ENCODE data around the gene C1QL1.
A peak's percentile ranks its signal among the peaks of the same experiment; 100 is the strongest.

The C1QL1 gene

DNA sequence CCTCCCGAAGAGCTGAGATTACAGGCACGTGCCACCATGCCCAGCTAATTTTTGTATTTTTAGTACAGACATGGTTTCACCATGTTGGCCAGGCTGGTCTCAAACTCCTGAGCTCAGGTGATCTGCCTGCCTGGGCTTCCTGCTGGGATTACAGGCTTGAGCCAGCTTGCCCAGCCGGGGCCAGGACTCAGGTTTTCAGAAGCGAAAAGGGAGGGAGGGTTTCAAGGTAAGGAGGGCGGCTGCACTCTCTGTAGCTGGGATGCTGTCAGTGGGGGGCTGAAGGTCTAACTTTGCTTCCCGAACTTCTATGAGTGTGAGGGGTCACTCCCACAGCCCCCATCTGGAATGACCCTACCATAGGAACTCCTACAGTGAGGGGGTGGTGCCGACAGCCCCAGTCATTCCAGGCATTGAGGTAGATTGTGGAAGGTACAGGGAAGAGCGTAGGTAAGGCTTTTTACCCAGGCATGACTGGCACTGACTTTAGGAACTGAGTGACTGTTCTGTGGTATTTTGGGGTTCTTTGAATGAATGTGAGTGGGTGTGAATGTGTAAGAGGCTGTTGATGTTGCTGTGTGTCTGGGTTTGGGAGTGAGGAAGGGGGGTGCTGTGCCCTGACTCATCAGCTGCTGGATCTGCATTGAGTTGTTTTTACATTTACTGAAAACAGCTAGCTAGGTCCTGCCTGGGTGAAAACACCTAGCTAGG lies 3.8 kb upstream of the C1QL1 start:
- TF ChIP-seq, protein P1, sequence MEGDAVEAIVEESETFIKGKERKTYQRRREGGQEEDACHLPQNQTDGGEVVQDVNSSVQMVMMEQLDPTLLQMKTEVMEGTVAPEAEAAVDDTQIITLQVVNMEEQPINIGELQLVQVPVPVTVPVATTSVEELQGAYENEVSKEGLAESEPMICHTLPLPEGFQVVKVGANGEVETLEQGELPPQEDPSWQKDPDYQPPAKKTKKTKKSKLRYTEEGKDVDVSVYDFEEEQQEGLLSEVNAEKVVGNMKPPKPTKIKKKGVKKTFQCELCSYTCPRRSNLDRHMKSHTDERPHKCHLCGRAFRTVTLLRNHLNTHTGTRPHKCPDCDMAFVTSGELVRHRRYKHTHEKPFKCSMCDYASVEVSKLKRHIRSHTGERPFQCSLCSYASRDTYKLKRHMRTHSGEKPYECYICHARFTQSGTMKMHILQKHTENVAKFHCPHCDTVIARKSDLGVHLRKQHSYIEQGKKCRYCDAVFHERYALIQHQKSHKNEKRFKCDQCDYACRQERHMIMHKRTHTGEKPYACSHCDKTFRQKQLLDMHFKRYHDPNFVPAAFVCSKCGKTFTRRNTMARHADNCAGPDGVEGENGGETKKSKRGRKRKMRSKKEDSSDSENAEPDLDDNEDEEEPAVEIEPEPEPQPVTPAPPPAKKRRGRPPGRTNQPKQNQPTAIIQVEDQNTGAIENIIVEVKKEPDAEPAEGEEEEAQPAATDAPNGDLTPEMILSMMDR (IDR thresholded peaks at IDR 0.05): no peak
- Histone ChIP-seq H3K36me3 (no peaks in the 10 kb centered on the region), H3K4me1 (ENCODE audit: control insufficient read depth in 1 of 2, insufficient read depth in 1 of 2, low read depth in 1 of 2, low read length in 1 of 2) (peaks cover 14 to 26% of the 10 kb centered on the region in 2 experiments), H3K27me3 (peaks cover 100% of the 10 kb centered on the region), H3K4me3 (ENCODE audit: low read depth in 1 of 2, low read length in 1 of 2) (no peak overlapping the region), H3K27ac (no peak overlapping the region), H3K9me3 (no peaks in the 10 kb centered on the region)

DNA sequence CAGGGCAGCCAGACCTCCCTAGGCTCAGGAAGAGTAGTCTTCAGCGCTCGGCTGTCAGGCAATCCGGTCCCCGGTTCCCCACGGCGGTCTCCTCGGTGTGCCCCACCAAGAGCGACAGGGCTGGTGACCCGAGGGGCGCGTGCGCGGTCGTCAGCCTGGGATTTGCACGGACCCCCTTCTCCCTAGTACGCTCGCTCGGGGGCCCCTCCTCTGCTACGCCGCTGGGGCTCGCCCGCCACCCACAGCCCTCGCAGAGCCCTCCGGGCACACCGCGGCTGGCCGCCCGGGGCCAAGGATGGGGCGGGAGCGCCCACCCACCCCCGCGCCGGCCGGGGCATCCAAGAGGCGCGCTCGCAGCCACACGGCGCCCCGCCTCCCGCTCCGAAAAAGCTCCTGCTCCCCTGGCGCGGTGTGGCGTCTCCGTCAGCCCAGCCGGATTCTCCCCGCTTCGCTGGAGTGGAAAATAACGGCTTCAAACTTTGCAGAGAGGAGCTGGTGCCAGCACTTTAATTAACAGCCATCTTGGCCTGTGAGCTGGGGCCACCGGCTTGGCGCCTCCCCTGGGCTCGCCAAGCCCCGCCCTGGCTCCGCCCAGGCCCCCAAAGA lies 2.1 kb upstream of the C1QL1 start:
- Histone ChIP-seq H3K4me3 (ENCODE audit: low read depth in 1 of 2, low read length in 1 of 2) (no peak overlapping the region), H3K27ac (no peak overlapping the region), H3K4me1 (ENCODE audit: control insufficient read depth in 1 of 2, insufficient read depth in 1 of 2, low read depth in 1 of 2, low read length in 1 of 2) (peaks cover 29 to 42% of the 10 kb centered on the region in 2 experiments), H3K27me3 (peaks cover 100% of the 10 kb centered on the region), H3K9me3 (no peaks in the 10 kb centered on the region), H3K36me3 (no peaks in the 10 kb centered on the region)
- TF ChIP-seq, protein P1 (IDR thresholded peaks at IDR 0.05): no peak

DNA sequence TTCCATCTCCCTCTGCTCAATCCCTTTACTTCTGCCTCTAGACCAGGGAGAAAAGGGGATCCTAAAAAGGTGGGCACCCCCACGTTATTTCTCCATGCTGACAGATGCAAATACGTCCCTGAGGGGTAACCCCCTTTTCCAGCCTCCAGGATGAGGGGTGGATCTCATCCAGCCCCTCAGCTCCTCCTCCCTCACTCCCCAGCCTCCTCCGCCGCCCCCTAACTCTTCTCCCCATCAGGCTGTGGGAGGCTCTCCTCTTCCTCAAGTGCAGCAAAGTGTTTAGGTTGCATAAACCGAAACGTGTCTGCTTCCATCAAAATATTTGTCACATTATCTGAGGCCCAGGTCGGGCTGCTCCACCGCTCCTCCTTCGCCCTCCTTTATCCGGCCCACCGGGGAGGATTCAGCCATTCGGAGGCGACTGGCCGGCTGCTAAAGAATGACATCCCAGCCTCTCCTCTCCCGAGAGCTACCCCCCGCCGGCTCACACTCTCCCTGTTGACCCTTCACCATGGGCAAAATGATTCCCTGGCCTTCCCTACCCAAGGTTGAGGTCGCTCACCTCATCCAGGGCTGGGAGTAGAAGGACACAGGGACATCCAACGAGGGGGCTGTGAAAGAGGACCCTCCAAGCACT lies 1.2 kb upstream of the C1QL1 start:
- Histone ChIP-seq H3K27me3 (peaks cover 95% of the 10 kb centered on the region), H3K4me1 (ENCODE audit: control insufficient read depth in 1 of 2, insufficient read depth in 1 of 2, low read depth in 1 of 2, low read length in 1 of 2) (peaks cover 31 to 43% of the 10 kb centered on the region in 2 experiments), H3K36me3 (no peaks in the 10 kb centered on the region), H3K9me3 (no peaks in the 10 kb centered on the region), H3K27ac (no peak overlapping the region), H3K4me3 (ENCODE audit: low read depth in 1 of 2, low read length in 1 of 2) (no peak overlapping the region)
- TF ChIP-seq, protein P1 (IDR thresholded peaks at IDR 0.05): no peak

DNA sequence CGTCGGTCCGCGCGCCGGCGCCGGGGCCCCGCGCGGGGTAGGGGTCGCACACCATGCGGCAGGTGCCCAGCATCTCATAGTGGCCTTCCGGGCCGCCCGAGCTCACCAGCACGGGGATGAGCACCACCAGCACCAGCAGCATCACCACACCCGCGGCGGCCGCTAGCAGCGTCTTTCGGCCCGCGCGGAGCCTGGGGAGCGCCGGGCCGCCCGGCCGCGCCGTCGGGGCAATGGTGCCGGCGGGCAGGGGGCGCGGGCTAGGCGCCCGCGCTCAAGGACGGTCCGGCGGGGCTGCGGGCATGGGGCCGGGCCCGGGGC lies 237 bp downstream of the C1QL1 start:
- Histone ChIP-seq H3K36me3 (no peaks in the 10 kb centered on the region), H3K4me1 (ENCODE audit: control insufficient read depth in 1 of 2, insufficient read depth in 1 of 2, low read depth in 1 of 2, low read length in 1 of 2) (peaks cover 31 to 43% of the 10 kb centered on the region in 2 experiments), H3K4me3 (ENCODE audit: low read depth in 1 of 2, low read length in 1 of 2) (peak overlapping the region in 1 of 2 experiments; percentile 40), H3K27me3 (peaks cover 93% of the 10 kb centered on the region), H3K9me3 (no peaks in the 10 kb centered on the region), H3K27ac (no peak overlapping the region)
- TF ChIP-seq, protein P1 (IDR thresholded peaks at IDR 0.05): no peak

DNA sequence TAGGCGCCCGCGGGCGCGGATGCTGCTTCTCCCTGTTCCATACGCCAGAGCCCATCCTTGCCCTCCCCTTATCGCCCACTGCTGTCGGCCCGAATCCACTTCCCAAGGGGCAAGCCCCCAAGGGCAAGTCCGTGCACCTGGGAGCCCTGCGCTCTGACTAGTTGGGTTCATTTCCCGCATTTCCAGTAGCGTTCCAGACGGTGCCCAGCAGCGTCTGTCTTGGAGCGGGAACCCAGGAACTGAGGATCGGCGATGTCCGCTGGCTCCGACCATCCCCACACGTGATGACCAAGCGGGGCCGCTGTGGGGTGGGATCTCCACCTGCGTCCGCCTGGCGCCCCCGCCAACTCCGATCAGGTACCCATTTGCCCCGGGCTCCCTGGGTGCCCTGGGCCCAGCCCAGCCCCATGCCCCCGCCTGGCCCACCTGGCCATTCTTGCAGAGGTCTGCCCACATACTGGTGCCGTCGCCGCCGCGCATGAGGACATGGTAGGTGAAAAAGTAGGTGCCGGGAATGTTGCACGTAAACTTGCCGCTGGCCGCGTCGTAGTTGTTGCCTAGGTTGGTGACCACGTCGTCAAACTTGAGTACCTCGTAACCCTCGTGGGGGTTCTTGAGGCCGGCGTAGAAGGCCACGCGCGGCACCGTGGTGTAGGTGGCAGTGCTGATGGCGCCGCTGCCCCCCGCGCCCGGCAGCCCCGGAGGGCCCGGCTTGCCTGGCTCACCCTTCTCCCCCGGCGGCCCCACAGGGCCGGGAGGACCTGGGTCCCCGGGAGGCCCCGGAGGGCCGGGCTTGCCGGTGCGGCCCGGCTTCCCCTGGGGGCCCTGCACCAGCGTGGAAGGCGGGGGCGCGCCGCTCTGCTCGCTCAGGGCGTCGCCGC lies 837 bp downstream of the C1QL1 start:
- TF ChIP-seq, protein P1 (IDR thresholded peaks at IDR 0.05): no peak
- no peak overlapping the region for H3K27ac ChIP-seq
- H3K4me1 ChIP-seq (ENCODE audit: control insufficient read depth in 1 of 2, insufficient read depth in 1 of 2, low read depth in 1 of 2, low read length in 1 of 2): peaks cover 31 to 43% of the 10 kb centered on the region in 2 experiments
- H3K36me3 ChIP-seq: no peaks in the 10 kb centered on the region
- no peaks in the 10 kb centered on the region for H3K9me3 ChIP-seq
- H3K4me3 ChIP-seq (ENCODE audit: low read depth in 1 of 2, low read length in 1 of 2): peak overlapping the region in 1 of 2 experiments; percentile 40
- peaks cover 93% of the 10 kb centered on the region for H3K27me3 ChIP-seq
